GM19372 (cell line): ENCODE results near the gene DENND1C.
A peak's percentile ranks its signal among the peaks of the same experiment; 100 is the strongest.

Source experiments
- ATAC-seq: cut with Tn5 transposase; IDR thresholded peaks from one replicate; pipeline ENCODE4 v1.9.1; 2021; ENCODE audit warnings: mild to moderate bottlenecking, low read depth, moderate library complexity; ENCODE audit not compliant: unreplicated experiment

DENND1C gene

DNA sequence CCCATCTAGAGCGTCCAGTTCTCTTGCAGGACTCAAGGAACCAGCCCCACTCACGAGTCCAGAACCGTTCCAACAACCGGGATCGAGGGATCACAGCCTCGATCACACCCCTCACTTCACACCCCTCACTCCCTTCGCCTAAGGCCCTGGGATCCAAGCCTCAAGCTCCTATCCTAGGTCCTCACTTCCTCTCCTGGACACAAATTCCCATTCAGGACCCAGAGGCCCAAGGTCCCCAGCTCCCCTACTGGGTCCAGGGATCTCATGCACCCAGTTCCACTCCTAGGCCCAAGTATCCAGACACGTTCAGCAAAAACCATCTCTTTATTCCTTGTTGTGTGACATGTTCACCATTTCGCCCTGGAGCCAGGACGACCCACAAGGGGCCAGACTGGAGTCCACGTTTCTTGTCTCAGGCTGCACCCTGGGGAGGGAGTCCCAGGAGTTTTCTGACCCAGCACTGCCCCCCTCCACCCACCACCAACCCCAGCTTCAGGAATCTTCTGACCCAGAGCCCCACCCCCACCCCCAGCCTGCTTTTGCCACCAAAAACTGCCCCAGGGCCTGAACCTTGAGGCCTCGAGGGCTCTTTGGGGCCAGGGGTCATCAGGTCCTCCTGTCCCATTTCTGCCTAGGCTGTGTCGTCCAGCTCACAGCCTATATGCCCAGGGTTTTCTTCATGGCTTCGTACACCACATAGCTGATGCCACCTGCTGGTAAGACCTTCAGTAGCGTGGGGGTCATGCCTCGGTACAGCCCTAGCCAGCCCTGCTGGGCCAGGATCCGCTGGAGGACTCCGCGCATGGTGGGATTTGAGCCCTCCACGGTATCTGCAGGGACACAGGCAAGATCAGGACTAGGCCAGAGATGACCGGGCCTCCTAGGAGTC, 55.6 kb downstream of the DENND1C start:
- ATAC-seq = no peak

DNA sequence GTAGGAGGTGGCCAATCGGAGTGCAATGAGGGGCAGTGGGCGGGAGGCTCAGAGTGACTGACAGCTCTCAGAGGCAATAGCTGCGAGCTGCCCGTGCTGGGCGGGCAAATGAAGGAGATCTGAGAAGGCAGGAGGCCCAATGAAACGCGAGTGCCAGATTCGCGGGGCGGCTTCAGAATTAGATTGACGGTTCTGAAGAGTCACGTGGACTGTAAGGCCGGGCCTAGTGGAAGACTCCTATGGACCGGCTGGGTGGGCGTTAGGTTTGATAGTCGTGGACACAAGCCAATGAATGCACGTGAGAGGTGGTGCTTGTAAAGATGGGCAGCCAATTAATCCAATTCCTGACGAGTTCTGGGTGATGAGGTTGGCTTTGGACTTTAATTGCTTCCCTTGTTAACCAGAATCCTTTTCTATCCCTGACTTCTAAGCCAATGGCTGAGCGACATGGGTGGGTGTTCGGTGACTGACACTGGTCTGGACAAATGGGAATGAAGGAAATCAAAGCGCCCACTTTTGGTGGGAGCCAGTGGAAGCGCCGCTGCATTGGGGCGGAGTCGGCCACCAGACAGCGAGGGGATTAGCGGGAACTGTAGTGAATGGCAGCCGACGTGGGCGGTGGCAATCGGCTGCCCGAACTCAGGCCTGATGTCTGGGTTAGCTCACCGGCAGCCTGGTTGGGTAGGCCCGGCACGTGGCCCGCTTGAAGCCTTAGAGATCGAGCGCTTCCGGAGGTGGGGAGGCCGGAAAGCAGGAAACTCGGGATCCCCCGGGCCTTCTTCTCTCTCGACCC, 56.5 kb downstream of the DENND1C start:
- peak; percentile 82 for ATAC-seq

DNA sequence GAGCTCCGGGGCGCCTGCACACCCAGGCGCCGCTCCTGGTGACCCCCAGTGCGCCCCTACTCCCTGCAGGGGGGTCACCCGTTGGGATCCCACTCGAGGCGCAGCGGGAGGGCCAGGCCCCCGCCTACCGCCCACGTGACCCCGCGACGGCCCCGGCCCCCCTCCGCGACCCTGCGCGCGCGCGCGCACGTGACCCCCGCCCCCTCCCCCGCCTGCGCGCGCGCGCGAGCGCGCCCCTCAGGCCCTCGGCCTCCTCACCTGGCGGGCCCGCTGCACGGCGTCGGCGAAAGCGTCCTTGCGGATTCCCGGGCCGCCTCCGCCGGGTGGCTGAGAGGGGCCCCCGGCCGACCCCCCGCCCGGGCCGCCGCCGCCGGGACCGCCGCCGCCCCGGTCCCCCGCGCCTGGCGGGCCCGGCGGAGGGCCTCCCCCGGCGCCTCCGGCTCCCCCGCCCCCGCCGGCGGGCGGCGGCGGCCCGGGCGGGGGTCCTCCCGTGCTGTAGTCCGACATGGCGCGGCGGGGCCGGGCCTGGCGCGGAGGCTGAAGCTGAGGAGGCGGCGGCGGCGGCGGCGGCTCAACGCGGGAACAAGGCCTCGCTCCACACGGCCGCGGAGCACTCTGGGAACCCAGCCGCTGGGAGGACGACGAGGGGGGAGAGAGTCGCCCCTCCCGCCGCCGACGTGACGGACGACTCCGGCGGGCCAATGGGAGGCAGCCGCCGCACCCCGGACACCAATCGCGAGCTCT, 57.2 kb downstream of the DENND1C start, which contains the start of gene KHSRP:
Gene KHSRP (minus strand): TSS at position 617 of the 744 bp plus-strand sequence. CDS start 110 bp downstream, at position 507.
- ATAC-seq = no peak

DNA sequence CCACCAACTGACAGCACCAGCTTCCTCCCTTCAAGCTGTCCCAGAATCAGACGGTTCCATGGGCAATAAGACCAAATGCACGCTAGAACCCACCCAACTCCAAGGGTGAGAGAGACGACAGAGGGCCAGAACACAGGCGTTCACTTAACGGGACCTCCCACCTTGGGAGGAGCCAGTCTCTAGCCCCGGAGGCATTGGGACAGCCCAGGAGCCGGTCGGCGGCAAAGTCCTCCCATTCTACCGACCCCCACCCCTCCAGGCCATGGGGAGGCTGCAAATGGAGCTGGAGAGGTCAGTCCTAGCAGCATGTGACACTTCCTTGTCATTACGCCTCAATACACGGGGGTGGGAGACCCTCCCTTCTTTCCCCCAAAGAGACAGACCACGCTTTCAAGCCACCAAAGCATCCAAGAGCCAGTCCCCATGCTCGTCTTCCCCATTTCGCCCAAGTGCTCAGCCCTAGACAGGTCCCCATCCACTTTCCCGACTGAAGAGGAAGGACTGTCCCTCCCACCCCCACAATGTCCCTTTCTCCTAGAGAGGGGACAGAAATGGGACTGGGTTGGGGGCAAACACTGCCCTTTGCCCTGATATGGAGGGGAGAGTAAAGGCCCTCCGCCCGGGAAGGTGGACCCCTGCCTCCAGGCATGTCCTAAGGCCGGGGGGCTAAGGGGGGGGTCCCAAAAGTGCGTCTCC, 57.9 kb downstream of the DENND1C start:
- no peak for ATAC-seq

DNA sequence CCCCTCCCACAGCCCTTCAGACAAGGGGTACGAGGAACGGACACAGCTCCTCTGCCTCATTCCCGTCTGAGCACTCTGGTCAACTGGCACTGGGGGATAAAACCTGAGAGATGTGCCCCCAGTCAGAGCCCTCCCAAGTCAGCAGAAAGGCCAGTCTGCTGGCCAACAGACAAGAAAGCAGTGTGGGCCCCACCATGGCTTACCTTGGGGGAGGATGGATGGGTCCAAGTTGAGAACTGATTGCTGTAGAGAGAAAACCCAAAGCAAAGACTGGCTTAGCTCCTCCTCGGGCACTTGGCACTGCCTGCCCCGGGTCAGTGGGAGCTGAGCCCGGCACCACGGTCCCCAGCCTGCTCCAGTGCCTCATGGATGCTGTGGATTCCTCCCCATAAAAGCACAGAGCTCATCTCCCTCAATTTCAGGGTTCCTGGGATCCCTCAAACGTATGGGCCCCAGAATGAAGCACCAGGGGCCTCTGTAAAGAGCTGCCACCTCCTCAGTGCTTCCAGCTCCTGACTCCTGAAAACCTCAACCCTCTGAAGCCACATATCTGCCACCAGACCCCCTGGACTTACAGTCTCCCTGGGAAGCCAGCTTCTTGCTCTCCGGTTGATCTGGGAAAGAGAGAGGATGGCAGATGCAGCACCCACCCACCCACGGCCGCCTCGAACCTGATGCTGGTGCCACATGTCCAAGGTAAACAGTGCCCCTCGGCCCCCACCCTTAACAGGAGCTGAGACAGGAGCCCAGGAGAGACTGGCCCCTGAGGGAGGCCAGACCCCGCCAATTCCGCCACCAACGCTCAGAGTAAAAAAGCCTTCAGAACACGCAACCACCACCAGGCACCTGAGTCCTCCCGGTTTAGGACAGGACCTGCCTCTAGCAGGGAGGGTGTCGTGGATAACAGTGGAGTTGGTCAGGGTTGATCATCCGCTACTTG, 60.2 kb downstream of the DENND1C start:
- ATAC-seq = no peak

DNA sequence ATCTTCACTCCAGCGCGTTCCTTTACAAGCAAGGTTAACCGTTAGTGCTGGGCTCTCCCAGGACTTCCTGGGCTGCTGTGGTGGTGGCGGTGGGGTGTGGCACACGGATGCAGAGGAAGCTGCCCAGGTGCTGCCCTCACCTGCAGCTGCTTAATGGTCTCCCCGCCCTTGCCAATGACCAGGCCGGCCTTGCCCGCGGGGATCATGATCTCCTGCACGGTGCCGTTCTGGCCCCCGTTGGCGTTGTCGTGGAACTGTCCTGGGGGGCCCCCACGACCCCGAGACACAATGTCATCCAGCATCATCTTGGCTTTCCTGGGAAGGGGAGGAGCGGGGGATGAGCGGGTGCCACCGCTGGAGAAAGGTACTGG, 63.0 kb downstream of the DENND1C start:
- no peak for ATAC-seq

DNA sequence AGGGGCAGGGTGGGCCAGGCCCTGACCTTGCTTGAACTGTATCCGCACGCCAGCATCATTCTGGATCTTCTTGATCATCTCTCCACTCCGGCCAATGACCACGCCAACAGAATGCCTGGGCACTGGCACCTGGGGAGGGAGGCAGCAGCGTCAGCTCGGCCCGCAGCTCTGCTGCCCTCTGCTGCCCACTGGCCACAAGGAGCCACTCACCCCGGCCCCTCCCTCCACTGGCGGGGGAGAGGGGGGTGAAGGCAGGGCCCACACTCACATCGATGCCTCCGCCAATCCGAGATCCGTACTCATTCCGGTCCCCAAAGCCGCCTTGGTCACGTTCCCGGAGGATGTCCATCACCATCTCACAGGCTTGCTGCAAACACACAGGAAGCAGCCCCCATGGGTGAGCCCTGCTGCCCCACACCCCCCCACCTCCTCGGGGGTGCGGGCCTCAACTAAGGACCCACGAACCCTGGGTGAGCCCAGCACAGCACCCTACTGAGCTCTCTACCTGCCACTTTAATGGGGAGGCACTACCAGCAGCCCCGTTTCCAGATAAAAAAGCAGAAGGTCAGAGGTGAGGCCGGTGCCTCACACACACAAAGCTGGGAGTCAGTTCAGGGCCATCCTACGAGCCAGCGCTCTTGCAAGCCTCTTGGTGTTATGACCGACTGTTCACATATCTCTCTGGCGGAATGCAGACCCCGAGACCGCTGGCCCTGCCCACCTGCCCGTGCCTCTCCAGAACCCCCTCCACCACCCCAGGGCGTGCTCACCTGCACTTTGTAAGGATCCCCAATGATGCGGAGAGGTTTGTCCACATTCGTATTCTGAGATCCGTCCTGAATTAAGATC, 63.6 kb downstream of the DENND1C start:
- no peak for ATAC-seq
